GM12891 (cell line): ENCODE results near the gene CCDC34. TPM values are rescaled to one million over a fixed set of nuclear protein-coding genes. Genes with fewer than 3 reads are reported as not detected.

Experiments used
- DNase-seq: peaks from one replicate; pipeline ENCODE4 v3.0.0; 2011; ENCODE audit warnings: low spot score; ENCODE audit not compliant: insufficient read length
- FAIRE-seq: peaks from 2 replicates; lab custom pipeline; 2011; peaks lifted over from hg19 to GRCh38; lab: Jason Lieb, UNC
- PAX5 ChIP-seq: IDR thresholded peaks from 2 replicates; pipeline ENCODE4 v1.6.1; 2011; ENCODE audit warnings: low read length, moderate library complexity, mild to moderate bottlenecking; ENCODE audit not compliant: insufficient read depth, severe bottlenecking
- POLR2A ChIP-seq: IDR thresholded peaks from 2 replicates; pipeline ENCODE4 v1.6.1; 2011; ENCODE audit warnings: low read depth, low read length, control low read depth
- POLR2AphosphoS5 ChIP-seq: IDR thresholded peaks from 2 replicates; pipeline ENCODE4 v1.6.1; 2011; ENCODE audit warnings: low read depth, low read length, control low read depth
- POU2F2 ChIP-seq: IDR thresholded peaks from 2 replicates; pipeline ENCODE4 v1.6.1; 2011; ENCODE audit warnings: low read depth, mild to moderate bottlenecking, control low read depth, low read length, moderate library complexity
- SPI1 ChIP-seq: IDR thresholded peaks from 2 replicates; pipeline ENCODE4 v1.6.1; 2011; ENCODE audit warnings: low read depth, low read length, control low read depth
- TAF1 ChIP-seq: IDR thresholded peaks from 2 replicates; pipeline ENCODE4 v1.6.1; 2011; ENCODE audit warnings: low read depth, low read length, control low read depth
- polyA plus RNA-seq: library from polyadenylated mRNA; unstranded; fragments of >200 nt; gene quantifications from one replicate; pipeline ENCODE4 v1.2.1, GENCODE V29; 2012; ENCODE audit warnings: low read depth, missing spikeins, inconsistent platforms; ENCODE audit not compliant: missing spikeins

CCDC34 gene, protein sequence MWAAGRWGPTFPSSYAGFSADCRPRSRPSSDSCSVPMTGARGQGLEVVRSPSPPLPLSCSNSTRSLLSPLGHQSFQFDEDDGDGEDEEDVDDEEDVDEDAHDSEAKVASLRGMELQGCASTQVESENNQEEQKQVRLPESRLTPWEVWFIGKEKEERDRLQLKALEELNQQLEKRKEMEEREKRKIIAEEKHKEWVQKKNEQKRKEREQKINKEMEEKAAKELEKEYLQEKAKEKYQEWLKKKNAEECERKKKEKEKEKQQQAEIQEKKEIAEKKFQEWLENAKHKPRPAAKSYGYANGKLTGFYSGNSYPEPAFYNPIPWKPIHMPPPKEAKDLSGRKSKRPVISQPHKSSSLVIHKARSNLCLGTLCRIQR
- polyA plus RNA-seq, result 13.3 TPM

DNA sequence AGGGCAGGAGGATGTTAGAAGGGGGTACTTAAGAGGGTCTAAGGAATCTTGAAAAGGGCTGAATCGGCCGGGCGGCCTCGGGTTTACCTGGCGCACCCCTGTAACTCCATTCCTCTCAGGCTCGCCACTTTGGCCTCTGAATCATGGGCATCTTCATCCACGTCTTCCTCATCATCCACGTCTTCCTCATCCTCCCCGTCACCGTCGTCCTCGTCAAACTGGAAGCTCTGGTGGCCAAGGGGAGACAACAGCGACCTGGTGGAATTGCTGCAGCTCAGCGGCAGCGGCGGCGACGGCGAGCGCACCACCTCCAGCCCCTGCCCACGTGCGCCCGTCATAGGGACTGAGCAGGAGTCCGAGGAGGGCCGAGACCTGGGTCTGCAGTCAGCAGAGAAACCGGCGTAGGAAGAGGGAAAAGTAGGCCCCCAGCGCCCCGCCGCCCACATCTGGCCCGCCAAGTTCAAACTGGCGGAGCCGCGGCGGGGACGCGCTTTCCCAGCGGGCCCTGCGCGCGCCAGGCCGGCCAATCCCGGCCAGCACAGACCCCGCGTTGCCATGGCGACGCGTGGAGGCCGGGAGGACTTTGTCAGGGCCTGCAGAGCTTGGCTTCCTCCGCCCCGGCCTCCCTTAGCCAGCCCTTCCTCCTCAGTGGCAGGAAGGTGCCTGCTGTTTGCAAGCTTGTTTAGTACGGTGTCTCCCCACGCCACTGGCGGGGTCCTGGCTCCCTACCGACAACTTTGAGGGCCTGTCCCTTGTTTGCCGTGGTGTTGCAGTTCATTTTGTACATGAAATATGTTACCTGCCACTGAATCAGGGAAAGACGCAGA, at the start of gene CCDC34:
Gene CCDC34 (minus strand): TSS at position 467 of the 827 bp plus-strand sequence. CDS start 21 bp downstream, at position 446.
- TF ChIP-seq TAF1, result peak; percentile 73
- peak; percentile 68; the same call in 1 of the 2 replicates for TF ChIP-seq POU2F2
- no peak for TF ChIP-seq SPI1
- peak; percentile 70 for TF ChIP-seq POLR2A
- 0 out of 2 replicates have a peak, but pooled peaks have one; percentile 69 for TF ChIP-seq POLR2AphosphoS5
- no peak for TF ChIP-seq PAX5
- DNase-seq, result peak; percentile 83
- peak; percentile 99 for FAIRE-seq

DNA sequence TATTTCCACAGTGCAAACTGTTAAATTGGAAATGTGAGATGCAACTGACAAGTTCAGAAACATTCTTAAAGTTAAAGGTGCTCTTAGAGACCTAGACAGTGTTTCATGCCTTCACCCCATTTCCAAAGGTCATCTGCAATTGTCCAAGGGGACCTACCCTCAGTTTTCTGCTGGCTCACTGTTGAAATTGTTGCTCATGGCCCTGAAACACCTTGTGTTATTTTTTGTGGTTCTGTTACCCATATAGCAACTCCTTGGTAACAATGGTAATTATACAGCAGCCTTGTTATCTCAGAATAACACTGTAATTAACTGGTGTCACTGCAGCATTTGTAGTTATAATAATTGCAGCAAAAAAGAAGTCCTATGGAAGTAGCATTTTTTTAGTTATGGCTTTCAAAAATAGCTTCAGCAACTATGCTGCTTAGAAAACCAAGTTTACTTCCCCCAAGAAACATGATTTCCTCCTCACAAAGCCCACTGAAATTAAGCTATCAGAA, 49.2 kb upstream of the CCDC34 start:
- FAIRE-seq (peak; percentile 31), DNase-seq (no peak)
- TF ChIP-seq POLR2A, result no peak
- no peak for TF ChIP-seq PAX5
- TF ChIP-seq POLR2AphosphoS5, result no peak
- TF ChIP-seq POU2F2, result no peak
- TF ChIP-seq SPI1, result no peak
- no peak for TF ChIP-seq TAF1

DNA sequence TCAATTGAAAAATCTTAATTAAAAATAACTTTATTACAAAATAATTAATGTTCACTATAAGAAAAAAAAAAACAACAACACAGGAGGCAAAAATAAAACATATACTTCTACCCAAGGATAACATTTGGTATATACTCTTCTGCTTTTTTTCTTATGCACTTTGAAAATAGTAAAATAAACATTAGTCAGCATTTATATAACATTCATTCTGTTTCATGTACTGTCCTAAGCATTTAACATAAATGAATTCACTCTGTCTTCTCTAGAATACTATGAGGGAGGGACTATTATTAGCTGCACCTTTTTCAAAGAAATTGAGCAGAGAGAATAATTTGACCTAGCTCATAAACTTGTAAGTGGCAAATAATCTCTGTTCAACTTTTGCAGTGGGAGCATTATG, 48.3 kb upstream of the CCDC34 start:
- DNase-seq (no peak), FAIRE-seq (no peak)
- TF ChIP-seq TAF1 (no peak), POLR2AphosphoS5 (no peak), SPI1 (no peak), POU2F2 (no peak), PAX5 (no peak), POLR2A (no peak)

DNA sequence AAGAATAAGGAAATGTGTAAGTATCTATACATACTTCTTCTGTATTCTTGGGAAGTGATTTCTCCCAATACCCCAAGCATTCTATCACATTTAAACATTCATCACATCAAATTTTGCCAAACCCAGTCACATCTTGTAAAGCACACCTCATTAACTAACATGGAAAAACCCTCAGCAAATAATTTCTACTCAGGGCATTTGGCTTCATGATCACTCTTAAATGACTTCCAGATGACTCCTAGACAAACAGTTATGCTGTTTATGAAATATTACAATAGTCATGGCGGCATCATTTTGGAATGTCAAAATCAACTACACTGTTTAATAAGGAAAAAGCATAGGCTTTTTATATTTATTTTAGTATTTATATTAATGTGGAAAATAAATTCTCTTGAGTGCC, 47.3 kb upstream of the CCDC34 start:
- no peak for DNase-seq
- no peak for FAIRE-seq
- no peak for TF ChIP-seq POU2F2
- no peak for TF ChIP-seq TAF1
- TF ChIP-seq POLR2A, result no peak
- no peak for TF ChIP-seq SPI1
- no peak for TF ChIP-seq POLR2AphosphoS5
- TF ChIP-seq PAX5, result no peak

DNA sequence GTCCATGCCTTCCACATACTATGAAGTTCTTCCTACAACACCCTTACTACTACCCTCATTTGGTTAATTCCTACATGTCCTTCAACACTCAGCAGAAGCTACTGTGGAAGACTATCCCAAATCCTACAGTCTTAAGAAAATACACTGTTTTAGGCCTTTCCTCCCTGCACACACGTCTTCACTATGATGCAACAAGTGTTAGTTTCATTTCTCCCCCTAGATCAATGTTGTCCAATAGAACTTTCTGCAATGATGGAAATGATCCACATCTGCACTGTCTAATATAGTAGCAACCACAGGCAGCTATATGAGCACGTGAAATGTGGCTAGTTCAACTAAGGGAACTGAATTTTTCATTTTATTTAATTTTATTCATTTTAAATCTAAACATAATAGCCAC, 46.7 kb upstream of the CCDC34 start:
- DNase-seq, result no peak
- no peak for TF ChIP-seq POU2F2
- no peak for TF ChIP-seq TAF1
- TF ChIP-seq PAX5, result no peak
- TF ChIP-seq POLR2AphosphoS5, result no peak
- TF ChIP-seq SPI1, result no peak
- no peak for TF ChIP-seq POLR2A
- FAIRE-seq, result no peak

DNA sequence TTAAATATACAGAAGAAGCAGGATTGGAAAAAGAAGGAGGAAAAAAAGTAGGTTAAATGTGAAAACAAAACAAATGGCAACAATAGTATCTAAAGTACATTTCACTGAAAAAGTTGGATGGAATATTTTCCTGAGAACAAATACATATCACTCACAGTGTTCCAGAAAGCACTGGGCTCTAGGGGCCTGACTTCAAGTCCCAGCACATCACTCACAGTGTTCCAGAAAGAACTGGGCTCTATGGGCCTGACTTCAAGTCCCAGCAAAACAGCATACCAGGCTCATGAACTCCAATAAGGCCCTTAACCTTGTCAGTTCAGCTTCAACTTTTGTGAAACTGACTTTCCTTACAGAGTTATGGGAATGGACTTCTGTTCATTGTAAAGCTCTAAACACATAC, 46.0 kb upstream of the CCDC34 start:
- TF ChIP-seq SPI1 (no peak), POLR2AphosphoS5 (no peak), POU2F2 (no peak), PAX5 (no peak), TAF1 (no peak), POLR2A (no peak)
- FAIRE-seq, result no peak

DNA sequence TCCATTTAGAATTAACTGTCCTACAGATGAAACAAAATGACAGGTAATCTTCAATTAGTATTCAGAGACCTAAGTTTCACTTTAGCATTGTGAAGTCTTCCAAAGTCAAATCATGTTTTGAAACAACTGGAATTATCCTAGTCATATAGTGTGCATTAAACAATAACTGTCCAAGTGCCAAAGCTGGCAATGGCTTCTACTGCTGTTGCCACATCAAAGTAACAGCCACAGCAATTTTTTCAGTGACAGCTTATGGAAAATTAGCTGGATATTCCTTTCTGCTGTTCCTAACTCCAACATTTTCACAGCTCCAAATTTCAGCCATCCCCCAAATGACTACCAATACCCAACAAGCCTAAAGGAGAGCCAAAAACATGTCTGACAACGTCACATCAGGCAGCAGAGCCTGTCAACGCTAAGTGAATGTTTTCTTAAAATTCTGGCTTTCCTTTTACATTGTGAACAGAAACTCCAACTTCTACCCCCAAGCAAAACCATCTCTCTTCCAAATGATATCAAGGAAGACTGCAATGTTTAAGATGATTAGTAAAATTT, 45.3 kb upstream of the CCDC34 start:
- no peak for FAIRE-seq
- TF ChIP-seq POLR2AphosphoS5 (no peak), POU2F2 (no peak), POLR2A (no peak), PAX5 (no peak), SPI1 (no peak), TAF1 (no peak)
- DNase-seq, result no peak

More for the DNA sequence above, 46.0 kb upstream of the CCDC34 start:
- DNase-seq, result no peak

DNA sequence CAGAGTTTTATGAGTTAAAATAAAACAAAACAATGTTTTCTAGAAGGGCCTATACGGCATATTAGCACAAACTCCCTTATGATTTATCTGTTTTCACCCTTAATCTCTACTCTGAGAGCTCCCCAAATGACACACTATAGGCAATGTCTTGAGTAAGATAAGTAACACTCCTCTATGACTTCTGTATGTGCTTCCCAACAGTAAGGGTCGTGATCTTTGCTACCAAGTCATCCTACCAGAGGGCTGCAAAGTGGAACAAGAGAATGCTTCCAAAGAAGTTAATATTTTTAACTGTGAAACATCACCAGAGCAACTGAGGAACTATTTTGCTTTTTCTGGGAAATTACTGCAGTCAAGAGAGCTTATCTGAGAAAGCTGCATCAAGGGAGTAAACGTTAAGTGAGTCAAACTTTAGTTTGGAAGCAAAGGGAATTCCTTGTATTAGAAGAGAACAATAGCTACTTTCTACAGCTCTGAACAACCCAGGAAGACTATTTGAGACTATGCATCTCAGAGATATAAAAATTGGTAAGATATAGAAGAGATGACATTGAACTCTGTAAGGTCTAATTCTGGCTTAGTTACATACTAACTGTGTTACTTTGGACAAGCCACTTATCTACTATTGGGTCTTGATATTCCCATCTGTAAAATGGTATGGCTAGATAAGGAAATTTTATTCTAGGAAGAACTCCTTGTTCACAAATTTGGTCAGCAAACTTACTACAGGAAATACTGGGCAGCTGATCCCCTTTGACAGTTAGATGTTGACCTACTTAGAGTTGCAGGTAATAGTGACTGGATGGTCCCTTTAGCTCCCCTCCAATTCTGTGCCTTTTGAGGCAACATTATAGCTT, 43.7 kb upstream of the CCDC34 start:
- DNase-seq (no peak), FAIRE-seq (no peak)
- TF ChIP-seq POLR2A, result no peak
- no peak for TF ChIP-seq PAX5
- TF ChIP-seq POLR2AphosphoS5, result no peak
- no peak for TF ChIP-seq SPI1
- no peak for TF ChIP-seq POU2F2
- TF ChIP-seq TAF1, result no peak
